GM21529 (cell line): Measurements from ENCODE around the gene LSM8.
A peak's percentile ranks its signal among the peaks of the same experiment; 100 is the strongest.
"Not testable (repeated sequence)": the region's sequence is repeated elsewhere in the genome, so short reads cannot be mapped to it uniquely, and the experiment has no call there.

Experiments
- ATAC-seq: cut with Tn5 transposase; IDR thresholded peaks from one replicate; pipeline ENCODE4 v1.9.1; 2021; ENCODE audit not compliant: unreplicated experiment

Gene LSM8

DNA sequence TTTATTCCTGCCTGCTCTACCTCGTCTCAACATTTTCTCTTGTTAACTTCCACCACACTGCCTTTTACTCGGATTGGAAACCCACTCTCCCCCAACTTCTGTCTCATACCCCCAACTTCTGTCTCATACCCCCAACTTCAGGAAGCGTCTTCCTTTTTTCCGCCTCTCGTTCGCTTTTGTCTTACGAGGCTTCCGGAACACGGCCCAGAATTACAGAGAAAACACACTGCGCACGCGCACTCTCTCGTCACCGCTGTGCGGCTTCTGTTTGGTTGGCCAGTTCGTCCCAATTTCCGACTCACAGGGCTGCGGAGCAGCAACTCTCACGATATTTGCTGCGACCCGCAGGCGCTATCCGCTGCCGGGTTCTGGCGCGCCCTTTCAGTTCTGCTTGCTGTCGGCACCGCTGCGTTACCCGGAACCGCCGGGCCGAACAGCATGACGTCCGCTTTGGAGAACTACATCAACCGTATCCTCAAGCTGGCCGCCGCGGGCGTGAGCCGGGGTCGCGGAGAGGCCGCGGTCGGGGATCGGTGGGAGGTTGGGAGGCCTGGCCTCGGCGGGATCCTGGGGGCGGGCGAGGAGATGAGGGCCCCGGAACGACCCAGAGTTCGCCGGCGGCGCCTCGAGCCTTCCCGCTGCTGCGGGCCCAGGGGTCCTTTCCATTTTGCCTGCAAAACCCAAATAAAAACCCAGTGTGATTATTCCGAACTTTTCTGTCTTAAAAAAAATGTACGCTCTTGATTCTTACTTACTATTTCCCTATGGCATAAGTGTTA is at the start of gene LSM8:
Gene LSM8, plus strand, starts transcription at position 379 of the 779 bp plus-strand sequence. Its CDS starts 60 bp downstream, at position 439.
- peak; percentile 98 for ATAC-seq

DNA sequence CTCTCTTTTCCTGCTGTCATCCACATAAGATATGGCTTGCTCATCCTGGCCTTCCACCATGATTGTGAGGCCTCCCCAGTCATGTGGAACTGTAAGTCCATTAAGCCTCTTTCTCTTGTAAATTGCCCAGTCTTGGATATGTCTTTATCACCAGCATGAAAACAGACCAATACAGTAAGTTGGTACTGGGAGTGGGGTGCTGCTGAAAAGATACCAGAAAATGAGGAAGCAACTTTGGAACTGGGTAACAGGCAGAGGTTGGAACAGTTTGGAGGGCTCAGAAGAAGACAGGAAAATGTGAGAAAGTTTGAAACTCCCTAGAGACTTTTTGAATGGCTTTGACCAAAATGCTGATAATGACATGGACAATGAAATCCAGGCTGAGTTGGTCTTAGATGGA is 49.5 kb upstream of the LSM8 start:
- not testable (repeated sequence) for ATAC-seq

GRCh38 chr7:118140468-118140867 is 43.5 kb upstream of the LSM8 start:
- ATAC-seq: no peak

DNA sequence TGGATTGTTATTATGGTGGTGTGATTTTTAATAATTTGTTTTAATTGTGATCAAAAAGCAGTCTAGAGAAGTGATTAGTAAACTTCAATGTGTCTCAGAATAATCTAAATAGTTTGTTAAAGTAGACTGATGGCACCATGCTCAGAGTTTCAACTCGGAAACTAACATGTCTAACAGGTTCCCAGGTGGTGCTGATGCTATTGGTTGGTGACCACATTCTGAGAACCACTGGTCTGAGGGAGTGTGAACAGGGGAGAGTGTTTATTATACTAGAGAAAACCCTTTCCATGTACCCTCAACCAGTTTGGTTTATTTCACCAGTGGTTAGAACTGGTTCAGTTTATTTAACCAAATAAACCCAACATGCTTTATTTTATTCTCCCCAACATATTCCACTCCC is 42.0 kb upstream of the LSM8 start:
- ATAC-seq: no peak

DNA sequence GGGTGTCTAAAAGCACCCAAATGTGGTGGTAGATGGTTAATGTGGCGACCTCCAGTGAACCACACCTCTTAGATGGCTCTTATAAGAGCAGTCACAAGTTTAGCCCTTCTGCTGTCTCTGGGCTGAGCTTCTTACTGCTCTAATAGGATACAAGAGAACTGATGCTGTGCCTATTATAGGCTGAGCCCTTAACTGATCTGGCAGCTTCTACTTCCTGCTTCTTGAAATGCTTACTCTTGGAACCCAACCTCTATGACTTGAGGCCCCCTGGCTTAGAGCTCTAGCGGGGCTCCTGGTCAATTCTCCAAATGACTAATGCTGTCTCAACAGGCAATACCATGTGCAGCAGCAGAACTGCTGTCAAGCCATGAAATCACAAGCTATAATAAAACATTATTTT is 35.0 kb upstream of the LSM8 start:
- no peak for ATAC-seq

DNA sequence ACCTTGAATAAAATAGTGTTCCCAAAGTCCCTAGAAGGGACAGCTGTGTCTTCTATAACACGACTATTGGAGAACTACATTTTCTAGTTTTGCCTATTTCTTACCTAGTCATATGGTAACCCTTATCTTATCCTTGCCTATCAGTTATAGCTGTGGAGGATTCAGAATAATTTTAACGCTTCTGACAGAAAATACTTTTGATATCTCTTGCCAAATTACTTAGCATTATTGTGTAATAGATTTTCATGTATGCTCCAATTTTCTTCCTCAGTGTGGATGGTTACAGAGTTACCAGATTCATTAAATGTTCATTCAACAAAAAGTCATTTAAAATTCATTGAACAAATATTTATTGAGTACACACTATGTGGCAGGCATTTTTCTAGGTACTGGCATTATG is 34.6 kb upstream of the LSM8 start:
- no peak for ATAC-seq

- ATAC-seq: no peak
Measured at GRCh38 chr7:118151671-118152070, 32.3 kb upstream of the LSM8 start.

DNA sequence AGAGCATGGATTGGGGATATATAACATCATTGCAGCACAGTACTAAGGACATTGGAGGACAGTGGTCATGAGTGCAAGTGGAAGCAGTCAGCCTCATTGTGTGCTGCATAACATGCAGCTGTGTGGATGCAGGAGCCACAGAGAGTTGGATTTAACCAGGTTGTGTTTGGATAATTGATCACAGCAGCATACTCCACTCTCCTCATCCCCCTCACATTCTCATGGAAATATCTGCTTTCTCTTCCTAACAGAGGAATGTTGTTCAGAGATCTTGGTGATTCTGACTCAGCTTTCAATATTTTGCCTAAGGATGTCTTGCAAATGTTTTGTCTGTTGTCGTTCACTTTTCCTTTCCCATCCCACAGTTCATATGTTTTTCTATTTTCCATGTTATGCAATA is 31.8 kb upstream of the LSM8 start:
- ATAC-seq: no peak

GRCh38 chr7:118152654-118153053 is 31.3 kb upstream of the LSM8 start:
- no peak for ATAC-seq

DNA sequence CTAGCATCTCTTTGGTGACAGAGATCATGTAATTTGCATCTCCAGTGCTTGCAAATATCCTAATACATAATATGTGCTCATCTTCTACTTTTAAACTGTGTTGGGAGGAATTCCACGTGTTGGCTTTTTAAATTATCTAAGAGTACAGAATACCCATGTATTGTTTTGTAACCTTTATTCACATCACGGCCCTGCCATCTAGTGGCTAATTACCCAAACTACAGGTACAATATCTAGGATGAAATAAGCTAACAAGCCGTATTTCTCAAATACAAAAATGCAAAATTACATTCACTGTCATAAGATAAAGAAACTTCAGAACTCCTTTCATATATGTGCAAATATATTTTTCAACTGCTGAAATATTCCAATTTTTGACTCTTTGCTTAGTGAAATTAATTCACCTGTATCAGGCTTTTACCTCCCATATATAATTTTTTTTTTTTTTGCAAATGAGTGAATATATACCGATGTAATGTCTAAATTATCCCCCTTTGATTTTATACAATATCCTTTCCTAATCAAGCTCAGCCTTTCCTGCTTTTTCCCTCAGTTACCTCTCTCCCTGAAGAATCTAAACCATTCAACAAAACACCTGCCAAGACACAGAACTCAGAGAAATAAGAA is 30.3 kb upstream of the LSM8 start:
- peak; percentile 68 for ATAC-seq

GRCh38 chr7:118158766-118159165 is 25.2 kb upstream of the LSM8 start:
- no peak for ATAC-seq

DNA sequence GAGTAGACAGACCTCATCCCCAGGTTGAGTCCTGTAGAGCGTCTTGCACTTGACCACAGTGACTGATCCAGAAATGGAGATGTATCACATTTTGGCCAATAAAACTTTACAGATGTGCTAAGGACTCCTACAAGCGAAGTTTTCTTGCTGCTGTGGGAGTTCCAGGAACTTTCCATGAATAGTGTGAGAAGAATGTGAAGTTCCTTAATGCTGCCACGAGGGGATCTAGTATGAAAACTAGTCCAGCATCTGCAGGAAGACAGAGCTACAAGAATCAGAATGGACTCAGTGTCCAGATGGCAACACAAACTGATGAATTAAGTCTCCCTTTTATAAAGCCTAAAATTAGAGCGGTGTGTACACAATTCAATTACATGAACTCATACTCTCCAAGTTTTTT is 14.8 kb upstream of the LSM8 start:
- no peak for ATAC-seq

DNA sequence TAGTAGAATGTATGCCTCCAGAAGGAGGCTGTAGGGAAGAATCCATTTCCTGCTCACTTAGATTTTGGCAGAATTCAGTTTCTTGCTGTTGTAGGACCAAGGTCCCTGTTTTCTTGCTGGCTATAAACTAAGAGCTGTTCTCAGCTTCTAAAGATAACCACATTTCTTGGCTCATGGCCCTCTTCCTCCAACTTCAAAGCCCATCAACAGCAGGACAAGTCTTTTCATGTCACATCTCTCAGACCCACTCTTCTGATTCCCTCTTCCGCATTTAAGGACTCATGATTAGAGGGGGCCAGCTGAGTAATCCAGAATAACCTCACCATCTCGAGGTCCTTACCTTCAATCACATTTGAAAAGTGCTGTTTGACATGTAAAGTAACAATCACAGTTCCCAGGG is 8.2 kb upstream of the LSM8 start:
- no peak for ATAC-seq

DNA sequence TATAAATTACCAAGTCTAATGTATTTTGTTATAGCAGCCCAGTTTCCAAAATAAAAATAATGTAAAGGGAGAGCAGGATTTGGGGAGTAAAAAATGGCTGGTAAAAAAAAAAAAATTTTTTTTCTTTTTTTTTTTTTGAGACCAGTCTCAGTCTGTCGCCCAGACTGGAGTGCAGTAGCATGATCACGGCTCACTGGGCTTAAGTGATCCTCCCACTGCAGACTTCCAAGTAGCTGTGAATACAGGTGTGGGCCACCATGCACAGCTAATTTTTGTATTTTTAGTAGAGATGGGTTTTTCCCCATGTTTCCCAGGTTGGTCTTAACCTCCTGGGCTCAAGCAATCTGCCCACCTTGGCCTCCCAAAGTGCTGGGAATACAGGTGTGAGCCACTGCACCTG is 4.8 kb upstream of the LSM8 start:
- ATAC-seq: no peak

DNA sequence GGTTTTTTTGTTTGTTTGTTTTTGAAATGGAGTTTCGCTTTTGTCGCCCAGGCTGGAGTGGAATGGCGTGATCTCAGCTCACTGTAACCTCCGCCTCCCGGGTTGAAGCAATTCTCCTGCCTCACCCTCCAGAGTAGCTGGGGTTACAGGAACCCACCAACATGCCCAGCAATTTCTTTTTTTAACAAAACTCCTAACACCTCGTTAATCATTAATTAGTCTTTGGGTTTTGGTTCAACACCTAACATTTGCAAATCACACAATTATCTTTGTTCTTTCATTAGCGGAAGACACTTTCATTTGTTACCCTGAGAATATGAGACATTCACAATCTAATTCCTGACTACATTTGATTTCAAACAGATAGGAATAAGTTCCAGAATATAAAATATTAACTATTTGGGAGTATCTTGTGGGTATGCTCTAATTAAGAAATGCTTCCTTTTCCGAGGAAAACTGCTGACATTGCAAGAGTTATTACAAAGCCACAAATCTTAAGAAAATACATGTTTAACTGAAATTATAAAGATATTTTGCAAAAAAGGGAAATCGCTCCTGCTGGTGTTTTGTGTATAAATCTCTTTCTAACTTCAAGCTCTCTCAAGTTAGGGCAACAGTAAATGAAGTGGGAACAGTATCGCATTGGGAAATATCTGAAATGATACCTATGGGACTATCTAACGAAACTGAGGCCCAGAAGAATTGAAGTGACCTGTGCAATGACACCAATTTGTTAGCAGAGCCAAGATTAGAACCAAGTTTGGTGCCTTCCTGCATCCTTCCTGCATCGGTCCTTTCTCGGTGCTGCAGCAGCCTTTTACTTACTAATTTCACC is 1.2 kb upstream of the LSM8 start:
- ATAC-seq: no peak

DNA sequence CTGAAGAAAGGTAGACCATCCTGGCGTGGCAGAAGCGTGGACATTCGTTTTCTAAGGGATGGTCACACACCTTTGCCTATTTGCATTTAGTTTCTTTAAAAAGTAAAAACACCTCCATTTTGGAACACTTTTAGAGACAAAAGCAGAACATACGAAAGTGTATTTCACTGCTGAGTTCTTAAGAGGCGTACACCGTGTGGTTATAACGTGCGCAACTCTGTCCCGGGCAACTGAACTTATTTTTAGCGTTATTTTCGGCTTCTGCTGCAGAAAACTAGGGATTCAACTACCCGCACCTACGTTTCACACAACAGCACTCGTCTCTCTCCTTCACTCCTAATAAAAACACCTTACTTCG is 557 bp upstream of the LSM8 start:
- peak; percentile 1 for ATAC-seq

DNA sequence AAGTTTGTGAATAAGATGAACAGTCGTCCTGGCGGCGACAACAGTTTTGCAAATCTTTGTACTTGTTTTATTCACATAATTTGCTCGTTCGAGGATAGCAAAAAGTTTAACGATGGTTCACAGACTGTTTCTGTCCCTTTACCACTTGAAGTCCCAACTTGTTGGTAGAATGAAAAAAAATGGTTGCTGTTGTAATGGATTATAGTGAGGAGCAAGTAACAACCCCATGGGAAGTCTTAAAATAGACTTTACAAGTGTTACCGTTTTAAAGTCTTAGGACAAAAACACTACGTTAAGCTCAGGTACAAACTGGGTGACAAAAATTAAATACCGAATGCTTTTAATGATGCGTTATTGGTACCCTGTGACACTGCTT is 589 bp downstream of the LSM8 start:
- ATAC-seq: no peak

GRCh38 chr7:118185163-118185860 is 1.3 kb downstream of the LSM8 start:
- no peak for ATAC-seq

- ATAC-seq: no peak
Measured at GRCh38 chr7:118186501-118186900, 2.5 kb downstream of the LSM8 start.

DNA sequence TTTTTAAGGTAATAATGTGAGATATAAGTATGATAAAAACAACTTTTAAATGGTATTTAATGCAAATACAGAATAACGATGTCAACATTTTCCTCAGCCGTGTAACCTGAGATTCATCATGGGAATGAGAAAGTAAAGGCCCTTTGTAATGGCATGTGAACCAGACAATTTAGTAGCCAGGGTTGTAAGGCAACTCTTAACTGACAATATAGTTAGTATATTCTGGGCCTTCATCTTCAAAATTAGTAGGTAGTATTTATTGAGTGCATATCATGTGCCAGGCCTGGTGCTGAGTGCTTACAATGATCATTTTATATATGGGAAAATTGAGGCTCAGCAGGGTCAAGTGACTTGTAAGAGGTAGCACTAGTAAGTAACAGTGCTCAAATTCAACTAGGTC is 10.6 kb downstream of the LSM8 start:
- no peak for ATAC-seq

DNA sequence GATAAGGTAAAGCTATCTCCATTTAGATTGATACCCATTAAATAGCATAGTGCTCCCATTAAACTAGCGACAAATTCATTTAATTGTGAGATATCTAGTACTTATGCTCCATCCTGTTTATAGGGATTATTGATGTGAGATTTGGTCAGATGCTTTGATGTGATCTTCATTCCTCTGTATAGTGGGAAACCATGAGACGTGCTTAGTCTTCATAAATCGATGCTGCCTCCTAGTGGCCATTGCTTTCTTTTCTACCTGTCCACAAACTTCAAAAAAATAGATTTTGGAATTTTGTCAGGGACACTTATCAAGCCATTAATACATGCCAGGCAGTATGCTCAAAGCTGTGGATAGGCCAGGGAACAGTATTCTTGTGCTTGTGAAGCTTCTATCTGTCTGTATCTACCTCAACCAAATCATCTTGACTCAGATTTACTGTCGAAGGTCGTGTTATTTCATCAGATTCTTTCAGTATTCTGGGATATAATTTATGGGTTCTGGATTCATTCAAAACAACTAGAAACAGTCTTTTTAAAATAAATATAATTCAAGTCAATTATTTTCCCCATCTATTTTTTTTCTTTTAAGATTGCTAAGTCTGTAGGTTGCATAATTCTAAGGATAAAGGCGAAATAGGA is 12.0 kb downstream of the LSM8 start:
- ATAC-seq: peak; percentile 81
